Glutamatergic neuron (in vitro differentiated cells): ENCODE measurements around the gene CNOT11. TPM values are rescaled to one million over a fixed set of nuclear protein-coding genes. Genes with fewer than 3 reads are reported as not detected.
A peak's percentile ranks its signal among the peaks of the same experiment; 100 is the strongest.

Source experiments
- DNase-seq: peaks from one replicate; pipeline ENCODE4 v3.0.0; 2022
- H3K27ac Mint-ChIP-seq: one replicate; pipeline ENCODE4 v1.8.0; 2020; ENCODE audit warnings: mild to moderate bottlenecking, mixed read lengths, inconsistent platforms; ENCODE audit not compliant: unreplicated experiment
- H3K27me3 Mint-ChIP-seq: one replicate; pipeline ENCODE4 v1.8.0; 2020; ENCODE audit warnings: mild to moderate bottlenecking, moderate library complexity, mixed read lengths, inconsistent platforms; ENCODE audit not compliant: unreplicated experiment
- H3K36me3 Mint-ChIP-seq: one replicate; pipeline ENCODE4 v1.8.0; 2020; ENCODE audit warnings: mild to moderate bottlenecking, mixed read lengths, inconsistent platforms; ENCODE audit not compliant: unreplicated experiment
- H3K4me1 Mint-ChIP-seq: one replicate; pipeline ENCODE4 v1.8.0; 2020; ENCODE audit warnings: mild to moderate bottlenecking, low read depth, mixed read lengths, inconsistent platforms; ENCODE audit not compliant: unreplicated experiment
- H3K4me3 Mint-ChIP-seq: one replicate; pipeline ENCODE4 v1.8.0; 2020; ENCODE audit warnings: mild to moderate bottlenecking, mixed read lengths, inconsistent platforms; ENCODE audit not compliant: unreplicated experiment
- H3K9me3 Mint-ChIP-seq: one replicate; pipeline ENCODE4 v1.8.0; 2020; ENCODE audit warnings: mild to moderate bottlenecking, moderate library complexity, mixed read lengths, inconsistent platforms; ENCODE audit not compliant: unreplicated experiment
- total RNA-seq: library from RNA; stranded (reverse); fragmentation: NEBNext Ultra II Directional; extraction: Animal tissue kit (Norgen Biotek cat#: 25700); gene quantifications from one replicate; pipeline ENCODE4 v1.2.1, GENCODE V29; 2021; ENCODE audit not compliant: unreplicated experiment
- TF ChIP-seq, protein P1 (sequence below): fragments of 200-600 bp; sonication (generic); IDR thresholded peaks from one replicate; pipeline ENCODE4 v1.5.0; 2021; ENCODE audit not compliant: partially characterized antibody, unreplicated experiment

CNOT11 gene
- total RNA-seq, 1 donor from 2014 or later = 35.6 TPM

DNA sequence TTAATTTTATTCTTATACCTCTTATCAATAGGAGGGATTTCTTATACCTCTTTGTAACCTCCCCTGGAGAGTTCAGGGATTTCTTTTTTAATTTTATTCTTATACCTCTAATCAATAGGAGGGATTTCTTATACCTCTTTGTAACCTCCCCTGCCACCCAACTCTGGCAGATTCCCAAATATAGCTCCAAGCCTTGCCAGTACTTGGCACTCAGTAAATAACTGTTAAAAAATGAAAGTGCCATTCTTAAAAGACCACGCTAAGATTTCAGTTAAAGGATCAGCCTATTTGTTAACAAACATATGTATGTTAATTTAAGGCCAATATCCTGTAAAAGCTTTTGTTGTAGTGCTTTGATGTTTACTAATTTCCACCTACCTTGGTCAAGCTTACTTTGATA, 51.0 kb downstream of the CNOT11 start:
- Mint-ChIP-seq H3K27ac (no peak overlapping the region), H3K9me3 (peaks cover 3% of the 10 kb centered on the region), H3K4me1 (peaks cover 21% of the 10 kb centered on the region), H3K27me3 (peaks cover 2% of the 10 kb centered on the region), H3K36me3 (peaks cover 4% of the 10 kb centered on the region), H3K4me3 (no peak overlapping the region)
- no peak for DNase-seq
- TF ChIP-seq, protein P1, sequence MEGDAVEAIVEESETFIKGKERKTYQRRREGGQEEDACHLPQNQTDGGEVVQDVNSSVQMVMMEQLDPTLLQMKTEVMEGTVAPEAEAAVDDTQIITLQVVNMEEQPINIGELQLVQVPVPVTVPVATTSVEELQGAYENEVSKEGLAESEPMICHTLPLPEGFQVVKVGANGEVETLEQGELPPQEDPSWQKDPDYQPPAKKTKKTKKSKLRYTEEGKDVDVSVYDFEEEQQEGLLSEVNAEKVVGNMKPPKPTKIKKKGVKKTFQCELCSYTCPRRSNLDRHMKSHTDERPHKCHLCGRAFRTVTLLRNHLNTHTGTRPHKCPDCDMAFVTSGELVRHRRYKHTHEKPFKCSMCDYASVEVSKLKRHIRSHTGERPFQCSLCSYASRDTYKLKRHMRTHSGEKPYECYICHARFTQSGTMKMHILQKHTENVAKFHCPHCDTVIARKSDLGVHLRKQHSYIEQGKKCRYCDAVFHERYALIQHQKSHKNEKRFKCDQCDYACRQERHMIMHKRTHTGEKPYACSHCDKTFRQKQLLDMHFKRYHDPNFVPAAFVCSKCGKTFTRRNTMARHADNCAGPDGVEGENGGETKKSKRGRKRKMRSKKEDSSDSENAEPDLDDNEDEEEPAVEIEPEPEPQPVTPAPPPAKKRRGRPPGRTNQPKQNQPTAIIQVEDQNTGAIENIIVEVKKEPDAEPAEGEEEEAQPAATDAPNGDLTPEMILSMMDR = no peak

DNA sequence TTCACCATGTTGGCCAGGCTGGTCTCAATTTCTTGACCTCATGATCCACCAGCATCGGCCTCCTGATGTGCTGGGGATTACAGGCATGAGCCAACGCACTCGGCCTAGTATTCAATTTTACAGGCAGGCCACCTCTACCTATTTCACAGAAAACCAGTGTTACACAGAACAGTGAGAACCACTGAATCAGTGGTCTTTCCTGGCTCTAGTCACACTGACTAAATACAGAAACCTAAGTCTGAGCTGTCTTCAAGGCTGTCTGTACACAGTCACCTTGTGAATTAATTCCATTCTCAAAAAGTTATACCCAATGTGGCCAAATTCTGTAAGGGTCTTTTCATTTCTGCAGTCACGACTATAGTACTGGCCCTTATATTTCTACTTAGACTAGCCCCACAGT, 52.3 kb downstream of the CNOT11 start:
- Mint-ChIP-seq H3K4me3 (peak overlapping the region; percentile 90), H3K4me1 (peaks cover 21% of the 10 kb centered on the region), H3K36me3 (peaks cover 4% of the 10 kb centered on the region), H3K9me3 (peaks cover 9% of the 10 kb centered on the region), H3K27ac (no peak overlapping the region), H3K27me3 (peaks cover under 1% of the 10 kb centered on the region)
- no peak for DNase-seq
- TF ChIP-seq, protein P1 = no peak

DNA sequence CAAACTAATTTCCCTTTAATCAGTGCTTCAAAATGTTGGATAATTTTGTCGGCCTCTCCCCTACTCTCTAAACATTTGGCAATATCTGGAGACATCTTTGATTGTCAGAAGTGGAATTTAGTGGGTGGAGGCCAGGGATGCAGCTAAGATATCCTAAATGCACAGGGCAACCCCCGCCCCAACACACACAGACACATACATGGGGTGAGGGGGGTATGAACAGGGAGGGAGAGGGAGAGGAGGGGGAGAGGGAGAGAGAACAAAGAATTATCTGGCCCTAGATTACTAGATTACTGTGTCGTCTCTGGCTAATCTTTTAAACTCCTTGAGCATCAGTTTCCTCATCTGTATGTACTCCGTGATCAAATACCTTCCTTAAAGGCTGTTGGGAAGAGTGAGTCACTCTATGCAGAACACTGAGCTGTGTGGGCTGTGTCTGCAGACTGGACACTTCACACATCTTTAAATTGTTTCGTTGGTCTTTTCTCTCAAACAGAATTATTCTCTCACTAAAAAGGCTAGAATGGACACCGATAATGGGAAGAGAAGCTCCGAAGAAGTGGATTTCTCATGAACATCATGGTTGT, 52.9 kb downstream of the CNOT11 start:
- Mint-ChIP-seq H3K9me3 (peaks cover 11% of the 10 kb centered on the region), H3K4me1 (peaks cover 21% of the 10 kb centered on the region), H3K36me3 (peaks cover 4% of the 10 kb centered on the region), H3K27me3 (peaks cover 1% of the 10 kb centered on the region), H3K4me3 (peak overlapping the region; percentile 90), H3K27ac (no peak overlapping the region)
- no peak for DNase-seq
- TF ChIP-seq, protein P1 = no peak

DNA sequence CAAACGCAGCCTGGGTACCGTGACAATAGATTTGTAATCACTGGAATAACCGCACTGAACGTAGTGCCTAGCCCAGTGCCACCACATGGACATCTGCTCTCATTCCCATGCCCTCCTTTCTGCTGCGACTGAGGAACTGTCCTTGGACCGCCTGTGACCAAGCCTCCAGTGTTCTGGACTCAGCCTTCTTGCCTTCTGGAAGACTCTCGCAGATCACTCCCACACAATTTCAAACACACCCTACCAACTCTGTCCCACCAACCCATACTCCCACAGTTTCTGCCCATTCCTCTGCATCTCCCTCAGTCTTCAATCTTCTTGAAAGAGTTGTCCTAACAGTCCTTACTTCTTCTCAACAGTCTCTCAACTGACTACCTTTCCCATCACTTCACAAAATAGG, 53.7 kb downstream of the CNOT11 start:
- peak overlapping the region; percentile 90 for H3K4me3 Mint-ChIP-seq
- H3K27ac Mint-ChIP-seq = no peak overlapping the region
- peaks cover 21% of the 10 kb centered on the region for H3K4me1 Mint-ChIP-seq
- H3K36me3 Mint-ChIP-seq = peaks cover 4% of the 10 kb centered on the region
- TF ChIP-seq, protein P1 = no peak
- H3K9me3 Mint-ChIP-seq = peaks cover 11% of the 10 kb centered on the region
- no peak for DNase-seq
- peaks cover 1% of the 10 kb centered on the region for H3K27me3 Mint-ChIP-seq

DNA sequence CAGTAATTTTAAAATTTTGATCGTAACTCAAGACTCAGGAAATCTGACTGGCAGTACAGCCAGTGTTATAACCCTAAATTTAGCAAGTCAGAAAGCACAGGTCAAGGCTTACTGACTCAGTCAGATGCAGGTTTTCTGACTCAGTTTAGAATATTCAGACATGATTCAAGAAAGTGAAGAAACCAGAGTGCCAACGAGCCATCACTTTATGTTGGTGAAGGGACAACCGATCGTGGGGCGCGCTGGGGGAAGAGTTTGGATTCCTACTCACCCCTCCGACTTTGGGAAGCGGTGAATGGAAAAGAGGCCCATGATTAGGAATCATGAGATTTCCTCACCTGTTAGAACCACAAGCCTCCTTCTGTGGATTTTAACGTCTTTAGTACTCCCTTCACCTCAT, 54.8 kb downstream of the CNOT11 start:
- H3K4me1 Mint-ChIP-seq = peaks cover 21% of the 10 kb centered on the region
- H3K36me3 Mint-ChIP-seq = peaks cover 4% of the 10 kb centered on the region
- peak overlapping the region; percentile 49 for H3K27ac Mint-ChIP-seq
- peaks cover 1% of the 10 kb centered on the region for H3K27me3 Mint-ChIP-seq
- H3K4me3 Mint-ChIP-seq = peak overlapping the region; percentile 90
- TF ChIP-seq, protein P1 = no peak
- no peak for DNase-seq
- H3K9me3 Mint-ChIP-seq = peaks cover 11% of the 10 kb centered on the region
